PC-9 (cell line): ENCODE measurements around the gene EPB41L4B. TPM values are rescaled to one million over a fixed set of nuclear protein-coding genes. Genes with fewer than 3 reads are reported as not detected.

Experiments
- BruUV-seq: library from RNA; stranded (reverse); fragments of 400-500 nt; replicated peaks from 2 replicates; lab custom pipeline; 2021; lab: Mats Ljungman, UMichigan
- CTCF ChIA-PET: fragments of 300-600 bp; sonication (Branson Sonifier 250); formaldehyde crosslinking; loops from one replicate; lab custom pipeline; 2022; ENCODE audit warnings: antibody characterized with exemption; lab: Charles Lee
- POLR2A ChIA-PET: fragments of 300-600 bp; sonication (Branson Sonifier 250); formaldehyde crosslinking; loops from one replicate; lab custom pipeline; 2022; ENCODE audit warnings: antibody characterized with exemption; ENCODE audit not compliant: unreplicated experiment; lab: Charles Lee
- DNase-seq, 2 experiments: peaks; one replicate each; pipeline versions ENCODE4 v3.0.0 to v3.0.0-alpha.2; 2015 to 2022; ENCODE audit warnings: mixed read lengths in 1 of 2
- H2AFZ ChIP-seq: fragments of 200-600 bp; sonication (generic); 2 replicates; pipeline ENCODE4 v1.8.1; 2017; ENCODE audit warnings: antibody characterized with exemption
- H3F3A ChIP-seq: fragments of 200-600 bp; sonication (generic); 2 replicates; pipeline ENCODE4 v1.8.1; 2017; ENCODE audit warnings: antibody characterized with exemption, mild to moderate bottlenecking, low read depth; ENCODE audit not compliant: insufficient read depth
- H3K27ac ChIP-seq: fragments of 200-600 bp; sonication (generic); 2 replicates; pipeline ENCODE4 v1.6.1; 2016; ENCODE audit warnings: mixed run types
- H3K27me3 ChIP-seq: fragments of 200-600 bp; sonication (generic); 2 replicates; pipeline ENCODE4 v1.6.1; 2016; ENCODE audit warnings: low read depth, mixed run types; ENCODE audit not compliant: insufficient read depth
- H3K36me3 ChIP-seq: fragments of 200-600 bp; sonication (generic); 2 replicates; pipeline ENCODE4 v1.6.1; 2016; ENCODE audit warnings: low read depth, mixed run types
- H3K4me1 ChIP-seq: fragments of 200-600 bp; sonication (generic); replicated peaks from 2 replicates; pipeline ENCODE4 v1.6.1; 2016; ENCODE audit warnings: mixed run types; ENCODE audit not compliant: insufficient read depth
- H3K4me2 ChIP-seq: fragments of 200-600 bp; sonication (generic); 2 replicates; pipeline ENCODE4 v1.6.1; 2017; ENCODE audit warnings: mixed run types
- H3K4me3 ChIP-seq: fragments of 200-600 bp; sonication (generic); 2 replicates; pipeline ENCODE4 v1.6.1; 2016; ENCODE audit warnings: mixed run types
- H3K79me2 ChIP-seq: fragments of 200-600 bp; sonication (generic); 2 replicates; pipeline ENCODE4 v1.6.1; 2017; ENCODE audit warnings: low read depth, mixed run types
- H3K9me2 ChIP-seq: fragments of 200-600 bp; sonication (generic); 2 replicates; pipeline ENCODE4 v1.8.1; 2017; ENCODE audit warnings: mild to moderate bottlenecking; ENCODE audit not compliant: insufficient read depth
- H3K9me3 ChIP-seq: fragments of 200-600 bp; sonication (generic); 2 replicates; pipeline ENCODE4 v1.8.1; 2016; ENCODE audit warnings: low read depth; ENCODE audit not compliant: insufficient read depth
- H4K20me1 ChIP-seq: fragments of 200-600 bp; sonication (generic); 2 replicates; pipeline ENCODE4 v1.8.1; 2017; ENCODE audit not compliant: insufficient read depth
- CTCF ChIP-seq: fragments of 200-600 bp; sonication (generic); conservative IDR thresholded peaks from 2 replicates; pipeline ENCODE4 v1.6.1; 2017; ENCODE audit warnings: mixed run types, antibody characterized with exemption, mild to moderate bottlenecking, moderate library complexity
- EZH2 ChIP-seq: fragments of 200-600 bp; sonication (generic); IDR thresholded peaks from 2 replicates; pipeline ENCODE4 v1.8.0; 2017; ENCODE audit warnings: antibody characterized with exemption, low read depth
- intact Hi-C: fragments of 100-400 bp; cut with micrococcal nuclease; formaldehyde crosslinking; loops from one replicate; pipeline ENCODE4 v1.10.0; 2022; ENCODE audit not compliant: unreplicated experiment
- total RNA-seq: library from RNA; stranded (reverse); gene quantifications from 2 replicates; pipeline ENCODE4 v1.2.3, GENCODE V29; 2021

EPB41L4B gene
- total RNA-seq, 1 experiment from 2014 or later = 4.2 TPM

- ChIA-PET CTCF (no interaction called here), POLR2A (no interaction called here)
- no peaks in the 10 kb centered on the region for H3K9me2 ChIP-seq
- peak overlapping the region; percentile 20 for H3K4me2 ChIP-seq
- TF ChIP-seq EZH2 (no peak), CTCF (no peak)
- H3K36me3 ChIP-seq = no peaks in the 10 kb centered on the region
- no peaks in the 10 kb centered on the region for H4K20me1 ChIP-seq
- no peaks in the 10 kb centered on the region for H3K9me3 ChIP-seq
- intact Hi-C loops = no loop called here
- DNase-seq = peak in 1 of 2 experiments; percentile 49
- no peaks in the 10 kb centered on the region for H3F3A ChIP-seq
- H3K4me3 ChIP-seq = no peak overlapping the region
- peak overlapping the region; percentile 51 for H3K27ac ChIP-seq
- H2AFZ ChIP-seq = no peak overlapping the region
- H3K79me2 ChIP-seq = peaks cover 22% of the 10 kb centered on the region
- H3K27me3 ChIP-seq = no peaks in the 10 kb centered on the region
- peaks cover 32% of the 10 kb centered on the region for H3K4me1 ChIP-seq
- no TSS peak for BruUV-seq
These were observed 30.9 kb downstream of the EPB41L4B start for GRCh38 chr9:109289931-109290330.

GRCh38 chr9:109289186-109289585 lies 31.7 kb downstream of the EPB41L4B start:
- DNase-seq = no peak
- POLR2A ChIA-PET = no interaction called here
- Histone ChIP-seq H3F3A (no peaks in the 10 kb centered on the region), H3K4me2 (no peak overlapping the region), H3K4me1 (peaks cover 32% of the 10 kb centered on the region), H3K79me2 (peaks cover 20% of the 10 kb centered on the region), H3K36me3 (no peaks in the 10 kb centered on the region), H3K27me3 (no peaks in the 10 kb centered on the region), H3K9me3 (no peaks in the 10 kb centered on the region), H3K27ac (no peak overlapping the region), H2AFZ (no peak overlapping the region), H3K9me2 (no peaks in the 10 kb centered on the region), H3K4me3 (no peak overlapping the region), H4K20me1 (no peaks in the 10 kb centered on the region)
- BruUV-seq = no TSS peak
- TF ChIP-seq CTCF (no peak), EZH2 (no peak)
- CTCF ChIA-PET = no interaction called here
- intact Hi-C loops = no loop called here

- intact Hi-C loops = no loop called here
- POLR2A ChIA-PET = no interaction called here
- CTCF ChIA-PET = no interaction called here
- Histone ChIP-seq H4K20me1 (no peaks in the 10 kb centered on the region), H3F3A (no peaks in the 10 kb centered on the region; the same call in 1 of the 2 replicates), H3K79me2 (peaks cover 18% of the 10 kb centered on the region), H2AFZ (no peak overlapping the region), H3K27ac (peak overlapping the region; percentile 61), H3K4me3 (no peak overlapping the region), H3K36me3 (no peaks in the 10 kb centered on the region), H3K9me3 (no peaks in the 10 kb centered on the region), H3K9me2 (no peaks in the 10 kb centered on the region), H3K4me1 (peaks cover 32% of the 10 kb centered on the region), H3K27me3 (no peaks in the 10 kb centered on the region), H3K4me2 (peak overlapping the region; percentile 9; the same call in 1 of the 2 replicates)
- no TSS peak for BruUV-seq
- TF ChIP-seq EZH2 (no peak), CTCF (no peak)
- DNase-seq = no peak
These were observed 33.9 kb downstream of the EPB41L4B start for GRCh38 chr9:109286981-109287380.
